ENCODE data around the gene MED4. TPM values are rescaled to one million over a fixed set of nuclear protein-coding genes. Genes with fewer than 3 reads are reported as not detected.

The MED4 gene
- total and polyA plus RNA-seq, 5 donors from 2014 or later = 69.1 to 129 (median 97.5) TPM

DNA sequence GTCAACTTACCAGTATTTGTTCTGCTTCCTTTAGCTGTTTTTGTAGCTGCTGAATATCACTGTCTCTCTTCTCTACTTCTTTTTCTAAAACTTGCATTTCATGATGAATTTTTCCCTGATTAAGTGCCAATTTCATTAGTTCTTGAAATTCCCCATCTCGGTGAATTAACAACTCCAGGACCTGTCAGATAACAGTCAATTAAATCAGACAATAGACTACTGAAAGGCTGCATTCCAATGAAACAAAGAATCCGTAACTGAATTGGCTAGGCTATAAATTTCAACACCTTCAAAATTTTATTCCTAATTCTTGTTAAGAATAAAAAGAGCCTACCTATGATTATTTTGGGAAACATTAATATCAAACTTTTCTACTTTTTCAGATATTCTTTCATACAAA lies 8.6 kb downstream of the MED4 start:
- Histone ChIP-seq H3K27ac (ENCODE audit: insufficient read depth, low read length, poor library complexity, severe bottlenecking) (no peak overlapping the region), H3K4me1 (ENCODE audit: control insufficient read depth, insufficient read depth, low read length, poor library complexity, severe bottlenecking) (peaks cover 10% of the 10 kb centered on the region), H3K9me3 (ENCODE audit: control insufficient read depth in 2 of 2, low read length in 2 of 2) (no peaks in the 10 kb centered on the region), H3K36me3 (ENCODE audit: control insufficient read depth, insufficient read depth, low read length) (peaks cover 41% of the 10 kb centered on the region), H3K27me3 (ENCODE audit: control insufficient read depth, insufficient read depth, low read length) (no peaks in the 10 kb centered on the region), H3K4me3 (ENCODE audit: low read depth, low read length) (no peak overlapping the region)
- no peaks in the 10 kb centered on the region for H3K27me3 Mint-ChIP-seq
- H3K4me3 Mint-ChIP-seq = no peak overlapping the region
- H3K9me3 Mint-ChIP-seq = no peaks in the 10 kb centered on the region
- no peak for DNase-seq
- peaks cover 23% of the 10 kb centered on the region for H3K36me3 Mint-ChIP-seq
- H3K27ac Mint-ChIP-seq = no peak overlapping the region
- ATAC-seq (ENCODE audit: low read depth in 2 of 2) = no peak
- peaks cover 15 to 31% (median 20%) of the 10 kb centered on the region in 4 donors for H3K4me1 Mint-ChIP-seq

DNA sequence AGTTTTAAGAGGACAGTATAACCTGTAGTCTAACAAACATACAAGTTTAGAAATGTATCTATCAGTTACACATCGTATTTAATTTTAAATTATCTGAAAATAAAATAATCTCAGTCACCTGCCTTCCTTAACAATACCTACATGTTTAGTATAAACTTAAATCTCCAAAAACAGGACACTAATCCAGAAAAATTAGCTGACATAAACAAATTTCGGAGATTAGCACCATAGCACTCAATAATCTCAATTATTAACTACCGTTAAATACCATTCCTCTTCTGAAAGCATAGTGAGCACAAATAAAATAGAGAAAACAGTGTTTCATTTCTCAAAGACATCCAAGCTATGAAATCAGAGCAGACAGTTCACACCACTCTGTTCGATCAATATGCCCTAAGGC lies 13.2 kb downstream of the MED4 start:
- DNase-seq (no peak), ATAC-seq (ENCODE audit: low read depth in 2 of 2) (no peak)
- H3K27me3 Mint-ChIP-seq = no peaks in the 10 kb centered on the region
- Histone ChIP-seq H3K4me3 (ENCODE audit: low read depth, low read length) (no peak overlapping the region), H3K27me3 (ENCODE audit: control insufficient read depth, insufficient read depth, low read length) (no peaks in the 10 kb centered on the region), H3K9me3 (ENCODE audit: control insufficient read depth in 2 of 2, low read length in 2 of 2) (no peaks in the 10 kb centered on the region), H3K4me1 (ENCODE audit: control insufficient read depth, insufficient read depth, low read length, poor library complexity, severe bottlenecking) (no peaks in the 10 kb centered on the region), H3K27ac (ENCODE audit: insufficient read depth, low read length, poor library complexity, severe bottlenecking) (no peak overlapping the region), H3K36me3 (ENCODE audit: control insufficient read depth, insufficient read depth, low read length) (peaks cover 80% of the 10 kb centered on the region)
- no peaks in the 10 kb centered on the region for H3K9me3 Mint-ChIP-seq
- peaks cover 0 to 12% (median 3%) of the 10 kb centered on the region in 4 donors for H3K4me1 Mint-ChIP-seq
- H3K4me3 Mint-ChIP-seq = no peak overlapping the region
- H3K36me3 Mint-ChIP-seq = peaks cover 47% of the 10 kb centered on the region
- H3K27ac Mint-ChIP-seq = no peak overlapping the region

DNA sequence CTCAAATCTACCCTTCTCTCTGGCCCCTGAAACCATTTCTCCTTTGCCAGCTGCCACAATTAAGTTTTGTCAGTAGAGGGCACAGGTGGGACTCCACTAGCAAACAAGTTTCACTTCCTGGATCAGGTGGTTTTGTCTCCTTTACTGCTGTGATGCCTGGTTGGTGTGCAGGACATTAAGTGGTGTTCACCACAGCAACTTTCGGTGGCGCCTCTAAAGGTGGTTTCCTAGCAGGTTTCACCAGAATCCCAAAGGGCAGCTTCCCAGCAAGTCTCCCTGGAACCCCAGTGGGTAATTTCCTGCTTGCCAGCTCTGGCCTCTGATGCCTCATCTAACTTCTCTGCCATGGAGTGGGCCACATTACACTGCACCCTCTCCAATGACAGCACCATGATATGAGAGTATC lies 16.6 kb downstream of the MED4 start:
- no peaks in the 10 kb centered on the region for H3K4me1 ChIP-seq (ENCODE audit: control insufficient read depth, insufficient read depth, low read length, poor library complexity, severe bottlenecking)
- H3K36me3 ChIP-seq (ENCODE audit: control insufficient read depth, insufficient read depth, low read length) = peaks cover 84% of the 10 kb centered on the region
- no peak overlapping the region for H3K27ac ChIP-seq (ENCODE audit: insufficient read depth, low read length, poor library complexity, severe bottlenecking)
- Mint-ChIP-seq H3K4me3 (no peak overlapping the region), H3K4me1 (peaks cover 0 to 7% (median 3%) of the 10 kb centered on the region in 4 donors), H3K27me3 (no peaks in the 10 kb centered on the region), H3K27ac (peak overlapping the region in 1 of 3 donors; percentile 67), H3K36me3 (peaks cover 64% of the 10 kb centered on the region), H3K9me3 (no peaks in the 10 kb centered on the region)
- no peaks in the 10 kb centered on the region for H3K27me3 ChIP-seq (ENCODE audit: control insufficient read depth, insufficient read depth, low read length)
- no peaks in the 10 kb centered on the region for H3K9me3 ChIP-seq (ENCODE audit: control insufficient read depth in 2 of 2, low read length in 2 of 2)
- no peak overlapping the region for H3K4me3 ChIP-seq (ENCODE audit: low read depth, low read length)
- peak; percentile 58 to 73 for ATAC-seq (ENCODE audit: low read depth in 2 of 2)
- DNase-seq = peak in 2 of 3 donors; percentile 27 to 73

DNA sequence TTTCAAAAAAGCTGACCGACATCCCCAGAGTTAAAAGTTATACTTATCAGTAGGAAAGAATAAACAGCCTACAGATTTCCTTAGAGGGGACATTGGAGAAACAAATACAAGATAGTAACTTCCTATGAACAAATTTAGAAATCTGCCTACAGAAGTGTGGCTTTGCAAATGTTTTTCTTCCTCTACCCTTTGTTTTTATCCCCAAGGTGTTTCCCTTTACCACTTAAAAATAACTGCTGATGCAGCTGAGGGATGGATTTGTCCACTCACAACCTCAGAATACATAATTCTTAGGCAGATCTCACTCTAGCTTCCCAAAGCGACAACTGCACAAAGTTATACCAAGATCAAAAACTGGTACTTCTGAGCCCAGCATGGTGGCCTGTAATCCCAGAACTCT lies 20.9 kb downstream of the MED4 start:
- H3K9me3 ChIP-seq (ENCODE audit: control insufficient read depth in 2 of 2, low read length in 2 of 2) = peaks cover 4 to 14% of the 10 kb centered on the region in 2 experiments
- H3K36me3 Mint-ChIP-seq = peaks cover 83% of the 10 kb centered on the region
- no peak overlapping the region for H3K4me3 Mint-ChIP-seq

DNA sequence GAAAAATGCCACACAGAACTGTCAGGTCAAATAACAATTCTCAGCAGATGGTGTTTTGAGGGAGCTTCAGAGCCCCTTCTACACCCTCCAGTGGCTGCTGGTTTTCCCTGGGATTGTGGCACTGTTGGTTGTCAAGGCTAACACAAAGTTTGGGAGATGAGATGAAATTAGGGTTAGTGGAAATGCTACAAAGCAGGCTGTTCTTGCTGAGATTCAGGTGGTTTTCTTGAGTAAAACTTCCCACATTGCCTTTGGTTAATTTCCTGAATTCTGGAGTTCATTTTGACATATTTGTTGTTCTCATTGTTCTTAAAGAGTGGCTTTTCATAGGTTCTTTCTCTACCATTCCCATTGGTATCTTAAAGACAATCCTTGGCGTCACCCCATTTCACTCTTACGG lies 22.1 kb downstream of the MED4 start:
- peaks cover 4 to 22% of the 10 kb centered on the region in 2 experiments for H3K9me3 ChIP-seq (ENCODE audit: control insufficient read depth in 2 of 2, low read length in 2 of 2)
- Mint-ChIP-seq H3K9me3 (peaks cover 0 to 22% (median 0%) of the 10 kb centered on the region in 7 donors), H3K4me3 (no peak overlapping the region), H3K27ac (no peak overlapping the region), H3K27me3 (no peaks in the 10 kb centered on the region), H3K36me3 (peaks cover 86% of the 10 kb centered on the region), H3K4me1 (peaks cover 0 to 13% (median 3%) of the 10 kb centered on the region in 4 donors)
- no peak for ATAC-seq (ENCODE audit: low read depth in 2 of 2)
- peaks cover 76% of the 10 kb centered on the region for H3K36me3 ChIP-seq (ENCODE audit: control insufficient read depth, insufficient read depth, low read length)
- H3K27ac ChIP-seq (ENCODE audit: insufficient read depth, low read length, poor library complexity, severe bottlenecking) = no peak overlapping the region
- no peak for DNase-seq
- H3K4me1 ChIP-seq (ENCODE audit: control insufficient read depth, insufficient read depth, low read length, poor library complexity, severe bottlenecking) = no peaks in the 10 kb centered on the region
- no peak overlapping the region for H3K4me3 ChIP-seq (ENCODE audit: low read depth, low read length)
- H3K27me3 ChIP-seq (ENCODE audit: control insufficient read depth, insufficient read depth, low read length) = no peaks in the 10 kb centered on the region

More for the DNA sequence above, 20.9 kb downstream of the MED4 start:
- H3K4me1 ChIP-seq (ENCODE audit: control insufficient read depth, insufficient read depth, low read length, poor library complexity, severe bottlenecking) = no peaks in the 10 kb centered on the region
- no peak overlapping the region for H3K27ac ChIP-seq (ENCODE audit: insufficient read depth, low read length, poor library complexity, severe bottlenecking)
- H3K27me3 ChIP-seq (ENCODE audit: control insufficient read depth, insufficient read depth, low read length) = no peaks in the 10 kb centered on the region
- peaks cover 0 to 22% (median 0%) of the 10 kb centered on the region in 7 donors for H3K9me3 Mint-ChIP-seq
- H3K4me3 ChIP-seq (ENCODE audit: low read depth, low read length) = no peak overlapping the region
- DNase-seq (no peak), ATAC-seq (ENCODE audit: low read depth in 2 of 2) (no peak)
- no peaks in the 10 kb centered on the region for H3K27me3 Mint-ChIP-seq
- H3K27ac Mint-ChIP-seq = no peak overlapping the region
- H3K36me3 ChIP-seq (ENCODE audit: control insufficient read depth, insufficient read depth, low read length) = peaks cover 85% of the 10 kb centered on the region
- peaks cover 0 to 9% (median 3%) of the 10 kb centered on the region in 4 donors for H3K4me1 Mint-ChIP-seq

DNA sequence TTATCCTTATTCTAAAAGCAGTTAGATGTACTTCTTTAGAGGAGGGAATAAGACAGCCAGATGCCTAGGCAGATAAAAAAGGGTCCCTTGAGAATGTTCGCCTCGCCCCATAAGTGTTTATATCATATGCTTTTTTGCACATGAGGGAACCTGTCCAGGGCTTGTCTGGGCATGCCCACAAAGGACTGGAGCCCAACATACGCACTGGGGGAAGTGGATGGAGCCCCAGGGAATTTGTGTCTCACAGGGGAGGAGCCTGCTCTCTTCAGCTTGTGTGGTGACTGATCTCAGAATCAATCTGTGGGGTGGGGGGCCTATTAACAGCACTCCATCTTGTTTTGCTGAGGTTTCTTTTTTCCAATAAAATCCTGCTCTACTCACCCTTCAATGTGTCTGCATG lies 22.6 kb downstream of the MED4 start:
- no peak for DNase-seq
- Histone ChIP-seq H3K27ac (ENCODE audit: insufficient read depth, low read length, poor library complexity, severe bottlenecking) (no peak overlapping the region), H3K4me3 (ENCODE audit: low read depth, low read length) (no peak overlapping the region), H3K9me3 (ENCODE audit: control insufficient read depth in 2 of 2, low read length in 2 of 2) (peaks cover 4 to 24% of the 10 kb centered on the region in 2 experiments), H3K27me3 (ENCODE audit: control insufficient read depth, insufficient read depth, low read length) (no peaks in the 10 kb centered on the region), H3K4me1 (ENCODE audit: control insufficient read depth, insufficient read depth, low read length, poor library complexity, severe bottlenecking) (no peaks in the 10 kb centered on the region), H3K36me3 (ENCODE audit: control insufficient read depth, insufficient read depth, low read length) (peaks cover 78% of the 10 kb centered on the region)
- Mint-ChIP-seq H3K27me3 (no peaks in the 10 kb centered on the region), H3K4me3 (peak overlapping the region in 1 of 4 donors; percentile 46), H3K9me3 (peaks cover 0 to 22% (median 0%) of the 10 kb centered on the region in 7 donors), H3K36me3 (peaks cover 91% of the 10 kb centered on the region), H3K4me1 (peaks cover 0 to 15% (median 6%) of the 10 kb centered on the region in 4 donors), H3K27ac (no peak overlapping the region)
- no peak for ATAC-seq (ENCODE audit: low read depth in 2 of 2)

DNA sequence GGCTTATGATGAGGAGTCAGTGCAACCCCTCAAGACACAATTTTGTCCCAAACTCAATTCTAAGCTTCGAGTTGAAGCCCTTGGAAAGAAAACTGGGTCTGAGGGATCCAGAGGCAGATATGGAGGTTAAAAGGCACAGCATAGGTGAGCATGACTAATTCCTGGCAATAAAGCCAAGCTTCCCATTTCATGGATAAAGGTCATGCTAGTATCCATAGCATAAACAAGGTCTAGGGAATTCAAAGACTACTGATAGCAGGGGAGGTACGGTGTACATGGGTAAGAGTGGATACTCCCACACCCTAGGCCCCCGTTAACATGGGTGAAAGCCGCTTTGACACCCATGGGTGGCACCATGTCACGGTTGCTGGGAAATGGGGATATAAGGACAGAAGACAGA lies 24.0 kb downstream of the MED4 start:
- Histone ChIP-seq H3K27ac (ENCODE audit: insufficient read depth, low read length, poor library complexity, severe bottlenecking) (no peak overlapping the region), H3K36me3 (ENCODE audit: control insufficient read depth, insufficient read depth, low read length) (peaks cover 75% of the 10 kb centered on the region)
- H3K9me3 Mint-ChIP-seq = peaks cover 0 to 22% (median 0%) of the 10 kb centered on the region in 7 donors

DNA sequence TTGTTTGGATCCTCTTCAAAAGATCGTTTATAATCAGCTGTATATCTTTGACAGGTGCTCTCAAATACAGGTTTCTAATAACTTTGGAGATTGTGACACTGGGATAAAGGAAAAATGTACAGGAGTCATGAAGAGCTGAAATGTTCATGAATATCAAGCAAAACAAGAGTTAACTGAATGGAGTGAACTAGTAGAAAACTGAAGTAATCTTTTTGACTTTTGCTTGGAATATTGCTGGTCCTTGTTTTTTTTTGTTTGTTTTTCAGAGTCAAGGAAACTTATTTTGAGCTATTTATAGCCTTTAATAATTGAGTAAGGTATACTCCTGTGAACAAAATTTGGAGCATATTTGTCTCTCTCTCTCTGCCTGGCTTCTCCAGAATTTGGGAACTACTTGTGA lies 25.3 kb downstream of the MED4 start:
- H3K4me3 ChIP-seq (ENCODE audit: low read depth, low read length) = no peak overlapping the region
- peaks cover 82% of the 10 kb centered on the region for H3K36me3 Mint-ChIP-seq
- peaks cover 0 to 22% (median 0%) of the 10 kb centered on the region in 7 donors for H3K9me3 Mint-ChIP-seq
- H3K27ac Mint-ChIP-seq = no peak overlapping the region
- no peaks in the 10 kb centered on the region for H3K27me3 Mint-ChIP-seq
- no peaks in the 10 kb centered on the region for H3K27me3 ChIP-seq (ENCODE audit: control insufficient read depth, insufficient read depth, low read length)
- H3K9me3 ChIP-seq (ENCODE audit: control insufficient read depth in 2 of 2, low read length in 2 of 2) = peaks cover 4 to 24% of the 10 kb centered on the region in 2 experiments
- ATAC-seq (ENCODE audit: low read depth in 2 of 2) = no peak
- no peak for DNase-seq
- H3K27ac ChIP-seq (ENCODE audit: insufficient read depth, low read length, poor library complexity, severe bottlenecking) = no peak overlapping the region
- H3K4me1 Mint-ChIP-seq = peaks cover 0 to 20% (median 7%) of the 10 kb centered on the region in 4 donors
- H3K4me3 Mint-ChIP-seq = no peak overlapping the region
- peaks cover 66% of the 10 kb centered on the region for H3K36me3 ChIP-seq (ENCODE audit: control insufficient read depth, insufficient read depth, low read length)
- no peaks in the 10 kb centered on the region for H3K4me1 ChIP-seq (ENCODE audit: control insufficient read depth, insufficient read depth, low read length, poor library complexity, severe bottlenecking)

More for the DNA sequence above, 24.0 kb downstream of the MED4 start:
- peaks cover 90% of the 10 kb centered on the region for H3K36me3 Mint-ChIP-seq
- DNase-seq (no peak), ATAC-seq (ENCODE audit: low read depth in 2 of 2) (no peak)
- no peaks in the 10 kb centered on the region for H3K27me3 ChIP-seq (ENCODE audit: control insufficient read depth, insufficient read depth, low read length)
- H3K4me1 Mint-ChIP-seq = peaks cover 0 to 17% (median 7%) of the 10 kb centered on the region in 4 donors
- H3K9me3 ChIP-seq (ENCODE audit: control insufficient read depth in 2 of 2, low read length in 2 of 2) = peaks cover 4 to 24% of the 10 kb centered on the region in 2 experiments
- H3K27me3 Mint-ChIP-seq = no peaks in the 10 kb centered on the region
- no peaks in the 10 kb centered on the region for H3K4me1 ChIP-seq (ENCODE audit: control insufficient read depth, insufficient read depth, low read length, poor library complexity, severe bottlenecking)
- no peak overlapping the region for H3K4me3 ChIP-seq (ENCODE audit: low read depth, low read length)
- H3K27ac Mint-ChIP-seq = no peak overlapping the region
- H3K4me3 Mint-ChIP-seq = no peak overlapping the region
